Head of caudate nucleus (tissue), 42 donors: Measurements from ENCODE around the gene ZG16.
"Not testable (repeated sequence)": the region's sequence is repeated elsewhere in the genome, so short reads cannot be mapped to it uniquely, and the experiment has no call there.

Experiments
- DNase-seq, 42 donors: peaks; one replicate each; pipeline versions ENCODE4 v3.0.0 to v3.0.0-alpha.2; 2020 to 2021; ENCODE audit warnings: mixed read lengths in 7 of 42
- intact Hi-C: fragments of 100-400 bp; cut with DNase I; formaldehyde crosslinking; loops from one replicate; pipeline ENCODE4 v1.15.0; 2022

ZG16 gene

GRCh38 chr16:29746518-29746917, 31.5 kb upstream of the ZG16 start:
- intact Hi-C loops, DNase-seq: not testable (repeated sequence)

GRCh38 chr16:29747947-29748759, 29.9 kb upstream of the ZG16 start:
- intact Hi-C loops: no loop called here
- no peak for DNase-seq

GRCh38 chr16:29748760-29749149, 29.3 kb upstream of the ZG16 start:
- DNase-seq, intact Hi-C loops: not testable (repeated sequence)

GRCh38 chr16:29753516-29753915, 24.5 kb upstream of the ZG16 start:
- no peak for DNase-seq
- intact Hi-C loops: no loop called here

GRCh38 chr16:29756654-29757053, 21.4 kb upstream of the ZG16 start:
- intact Hi-C loops: no loop called here
- DNase-seq: no peak

GRCh38 chr16:29757086-29757485, 21.0 kb upstream of the ZG16 start:
- DNase-seq, intact Hi-C loops: not testable (repeated sequence)

- intact Hi-C loops: no loop called here
- DNase-seq: no peak
Observed at GRCh38 chr16:29757950-29758466, 20.0 kb upstream of the ZG16 start.

- intact Hi-C loops: no loop called here
Observed at GRCh38 chr16:29760567-29761279, 17.3 kb upstream of the ZG16 start.

GRCh38 chr16:29761280-29761651, 16.8 kb upstream of the ZG16 start:
- intact Hi-C loops, DNase-seq: not testable (repeated sequence)

More at GRCh38 chr16:29760567-29761279, 17.3 kb upstream of the ZG16 start:
- no peak for DNase-seq

GRCh38 chr16:29761882-29762281, 16.2 kb upstream of the ZG16 start:
- DNase-seq: no peak
- intact Hi-C loops: no loop called here

GRCh38 chr16:29763326-29763725, 14.7 kb upstream of the ZG16 start:
- no peak for DNase-seq
- intact Hi-C loops: no loop called here

GRCh38 chr16:29765167-29766032, 12.7 kb upstream of the ZG16 start:
- DNase-seq: no peak
- intact Hi-C loops: no loop called here

- intact Hi-C loops: no loop called here
- no peak for DNase-seq
Observed at GRCh38 chr16:29766571-29766970, 11.5 kb upstream of the ZG16 start.

- intact Hi-C loops: no loop called here
Observed at GRCh38 chr16:29767062-29767461, 11.0 kb upstream of the ZG16 start.

GRCh38 chr16:29769507-29769906, 8.5 kb upstream of the ZG16 start:
- intact Hi-C loops: no loop called here
- DNase-seq: no peak

More at GRCh38 chr16:29767062-29767461, 11.0 kb upstream of the ZG16 start:
- no peak for DNase-seq

GRCh38 chr16:29770250-29770929, 7.7 kb upstream of the ZG16 start:
- no peak for DNase-seq
- intact Hi-C loops: no loop called here

- DNase-seq, intact Hi-C loops: not testable (repeated sequence)
Observed at GRCh38 chr16:29772330-29772729, 5.7 kb upstream of the ZG16 start.

GRCh38 chr16:29774730-29775129, 3.3 kb upstream of the ZG16 start:
- intact Hi-C loops: no loop called here
- no peak for DNase-seq
